Ovary (tissue), 9 donors: ENCODE measurements around the gene MATN4. TPM values are rescaled to one million over a fixed set of nuclear protein-coding genes. Genes with fewer than 3 reads are reported as not detected.

Experiments used
- DNase-seq, 5 donors: peaks; one replicate each; pipeline ENCODE4 v3.0.0-alpha.2; 2019 to 2020
- H3K27ac ChIP-seq, 2 donors: fragments of 200-600 bp; one replicate each; pipeline versions ENCODE4 v1.5.1 to v1.8.0; 2019 to 2022
- H3K27me3 ChIP-seq: fragments of 200-600 bp; one replicate; pipeline ENCODE4 v1.8.0; 2022
- H3K36me3 ChIP-seq: fragments of 200-600 bp; sonication (generic); one replicate; pipeline ENCODE4 v1.5.1; 2019
- H3K4me1 ChIP-seq: one replicate; pipeline ENCODE4 v1.8.1; 2013; ENCODE audit warnings: mild to moderate bottlenecking, moderate library complexity; ENCODE audit not compliant: insufficient read depth
- H3K4me3 ChIP-seq: fragments of 200-600 bp; sonication (generic); one replicate; pipeline ENCODE4 v1.5.1; 2017
- H3K9me3 ChIP-seq, 2 donors: fragments of 200-600 bp in 1 of 2; sonication (generic) in 1 of 2; one replicate each; pipeline versions ENCODE4 v1.5.1 to v1.8.1; 2013 to 2019; ENCODE audit warnings: mild to moderate bottlenecking in 1 of 2, moderate library complexity in 1 of 2
- CTCF ChIP-seq, 3 donors: fragments of 450-650 bp in 2 of 3; fragments of 200-600 bp in 1 of 3; IDR thresholded peaks; one replicate each; pipeline versions ENCODE4 v1.5.1 to v1.8.0; 2016 to 2022; ENCODE audit warnings: antibody characterized with exemption in 3 of 3, mild to moderate bottlenecking in 1 of 3
- EP300 ChIP-seq: sonication (generic); formaldehyde crosslinking; IDR thresholded peaks from one replicate; pipeline ENCODE4 v1.6.1; 2017; ENCODE audit warnings: antibody characterized with exemption
- POLR2A ChIP-seq: fragments of 450-650 bp; IDR thresholded peaks from one replicate; pipeline ENCODE4 v1.6.1; 2017; ENCODE audit warnings: antibody characterized with exemption, mild to moderate bottlenecking, moderate library complexity
- WGBS, 3 donors: extraction: QIAGEN DNeasy Blood & Tissue Kit in 1 of 3; methylation state at CpG; one replicate each; pipeline versions ENCODE4 v1.1.5 to v1.1.7; 2013 to 2017; 5-methylcytosine and 5-hydroxymethylcytosine counted together
- intact Hi-C, 4 donors: fragments of 100-400 bp; cut with DNase I; formaldehyde crosslinking; loops; one replicate each; pipeline versions ENCODE4 v1.11.0 to v1.15.1; 2022 to 2023
- polyA plus RNA-seq, 2 donors: library from polyadenylated mRNA; stranded (reverse); fragments of 200-250 nt in 1 of 2; fragments of 350-450 nt in 1 of 2; fragmentation: Illumina TruSeq in 1 of 2; extraction: RNeasy Lipid Tissue Mini Kit (QIAGEN cat#74804) in 1 of 2; gene quantifications; one replicate each; pipeline ENCODE4 v1.2.3, GENCODE V29; 2013 to 2014
- total RNA-seq, 7 donors: library from RNA; depleted of rRNA in 2 of 7; stranded (reverse); fragments of >200 nt in 2 of 7; fragmentation: NEBNext Ultra II Directional in 3 of 7; extraction: Animal tissue kit (Norgen Biotek cat#: 25700) in 3 of 7; gene quantifications; one replicate each; pipeline versions ENCODE4 v1.1.0 to v1.2.4, GENCODE V29; 2016 to 2023
- donor health status: DM: no; HTN: no; CAD: no; lungs with moderate emphysema.
- donor health status: DM: no; HTN: no; CAD: no.
- donor health status: Bipolar disorder and iron deficiency.
- donor health status: DM: yes; HTN: yes; CAD: no.
- donor health status: DM: no; HTN: no; CAD: no.
- donor health status: DM: yes; HTN: yes; CAD: no.

Gene MATN4
- total and polyA plus RNA-seq, 9 donors = 0.10 TPM; not detected in 8

GRCh38 chr20:45340951-45341350 is 32.9 kb upstream of the MATN4 start:
- intact Hi-C loops = no loop called here
- DNase-seq = no peak
- TF ChIP-seq EP300 = no peak
- TF ChIP-seq POLR2A = no peak
- TF ChIP-seq CTCF (IDR thresholded peaks at IDR 0.05) = no peak
- H3K4me3 ChIP-seq = no peak overlapping the region
- WGBS, 3 donors = 50 to 79% (median 63%) methylated on average over 1 of the region's 1 CpG
- no peaks in the 10 kb centered on the region for H3K27me3 ChIP-seq
- peaks cover 27% of the 10 kb centered on the region for H3K4me1 ChIP-seq
- H3K9me3 ChIP-seq = no peaks in the 10 kb centered on the region
- H3K36me3 ChIP-seq = no peaks in the 10 kb centered on the region
- no peak overlapping the region for H3K27ac ChIP-seq

- peaks cover 27% of the 10 kb centered on the region for H3K4me1 ChIP-seq
- H3K9me3 ChIP-seq = no peaks in the 10 kb centered on the region
- no peaks in the 10 kb centered on the region for H3K27me3 ChIP-seq
- H3K36me3 ChIP-seq = no peaks in the 10 kb centered on the region
- no peak overlapping the region for H3K27ac ChIP-seq
- intact Hi-C loops = no loop called here
- H3K4me3 ChIP-seq = no peak overlapping the region
- TF ChIP-seq EP300 (no peak), POLR2A (no peak), CTCF (IDR thresholded peaks at IDR 0.05) (no peak)
- WGBS, 3 donors = 73 to 80% (median 78%) methylated on average over 5 of the region's 5 CpGs
- no peak for DNase-seq
Observed at GRCh38 chr20:45340236-45340847, 32.2 kb upstream of the MATN4 start.

- H3K27ac ChIP-seq = no peak overlapping the region
- intact Hi-C loops = no loop called here
Observed at GRCh38 chr20:45339799-45340198, 31.7 kb upstream of the MATN4 start.

GRCh38 chr20:45339084-45339483 is 31.0 kb upstream of the MATN4 start:
- H3K4me1 ChIP-seq = peaks cover 27% of the 10 kb centered on the region
- no peak for DNase-seq
- intact Hi-C loops = no loop called here
- no peaks in the 10 kb centered on the region for H3K27me3 ChIP-seq
- H3K36me3 ChIP-seq = no peaks in the 10 kb centered on the region
- no peak overlapping the region for H3K27ac ChIP-seq
- 92 to 93% (median 93%) methylated on average over 6 of the region's 6 CpGs for WGBS, 3 donors
- TF ChIP-seq EP300 = no peak
- TF ChIP-seq POLR2A = no peak
- no peak for TF ChIP-seq CTCF (IDR thresholded peaks at IDR 0.05)
- H3K4me3 ChIP-seq = no peak overlapping the region
- H3K9me3 ChIP-seq = no peaks in the 10 kb centered on the region

More at GRCh38 chr20:45339799-45340198, 31.7 kb upstream of the MATN4 start:
- Histone ChIP-seq H3K36me3 (no peaks in the 10 kb centered on the region), H3K9me3 (no peaks in the 10 kb centered on the region), H3K4me3 (no peak overlapping the region), H3K27me3 (no peaks in the 10 kb centered on the region), H3K4me1 (peaks cover 27% of the 10 kb centered on the region)
- DNase-seq = no peak
- 96 to 100% (median 98%) methylated on average over 2 of the region's 2 CpGs for whole genome bisulfite sequencing, 3 donors
- TF ChIP-seq POLR2A = no peak
- TF ChIP-seq CTCF (IDR thresholded peaks at IDR 0.05) = no peak
- TF ChIP-seq EP300 = no peak
